Loucy (cell line): ENCODE results near the gene PREX1.

Experiments used
- H2AFZ ChIP-seq: fragments of 200-600 bp; sonication (generic); 2 replicates; pipeline ENCODE4 v1.6.0; 2016; ENCODE audit warnings: antibody characterized with exemption, mild to moderate bottlenecking, low read length, moderate library complexity
- H3F3A ChIP-seq: fragments of 200-600 bp; 2 replicates; pipeline ENCODE4 v1.6.0; 2016; ENCODE audit warnings: antibody characterized with exemption, low read depth, mild to moderate bottlenecking
- H3K27me3 ChIP-seq: fragments of 200-600 bp; sonication (generic); 2 replicates; pipeline ENCODE4 v1.6.1; 2014; ENCODE audit warnings: low read length, mild to moderate bottlenecking; ENCODE audit not compliant: insufficient read depth, poor library complexity, severe bottlenecking
- H3K36me3 ChIP-seq: fragments of 200-600 bp; sonication (generic); 2 replicates; pipeline ENCODE4 v1.6.1; 2016; ENCODE audit warnings: low read length; ENCODE audit not compliant: insufficient read depth
- H3K4me1 ChIP-seq: fragments of 200-600 bp; sonication (generic); 2 replicates; pipeline ENCODE4 v1.5.1; 2014; ENCODE audit warnings: low read length, mild to moderate bottlenecking; ENCODE audit not compliant: insufficient read depth, poor library complexity, severe bottlenecking
- H3K4me2 ChIP-seq: fragments of 200-600 bp; sonication (generic); 2 replicates; pipeline ENCODE4 v1.6.0; 2014; ENCODE audit warnings: antibody characterized with exemption, low read length, low read depth, mild to moderate bottlenecking; ENCODE audit not compliant: poor library complexity, severe bottlenecking
- H3K4me3 ChIP-seq: fragments of 200-600 bp; sonication (generic); 2 replicates; pipeline ENCODE4 v1.5.1; 2014; ENCODE audit warnings: low read length, mild to moderate bottlenecking, mixed read lengths; ENCODE audit not compliant: poor library complexity, severe bottlenecking
- H3K79me2 ChIP-seq: fragments of 200-600 bp; sonication (generic); 2 replicates; pipeline ENCODE4 v1.6.1; 2014; ENCODE audit warnings: low read length; ENCODE audit not compliant: insufficient read depth
- H3K9ac ChIP-seq: fragments of 200-600 bp; sonication (generic); 2 replicates; pipeline ENCODE4 v1.6.0; 2014; ENCODE audit warnings: mild to moderate bottlenecking, low read depth, low read length, moderate library complexity; ENCODE audit not compliant: poor library complexity, severe bottlenecking
- H3K9me2 ChIP-seq: fragments of 200-600 bp; sonication (generic); replicated peaks from 2 replicates; pipeline ENCODE4 v1.6.1; 2016; ENCODE audit warnings: low read depth, low read length, mixed read lengths
- H3K9me3 ChIP-seq: fragments of 200-600 bp; sonication (generic); 2 replicates; pipeline ENCODE4 v1.6.1; 2014; ENCODE audit warnings: mild to moderate bottlenecking, antibody characterized with exemption, low read length, low read depth; ENCODE audit not compliant: insufficient read depth
- H4K20me1 ChIP-seq: fragments of 200-600 bp; sonication (generic); 2 replicates; pipeline ENCODE4 v1.6.0; 2014; ENCODE audit warnings: antibody characterized with exemption, low read length, mild to moderate bottlenecking; ENCODE audit not compliant: insufficient read depth, poor library complexity, severe bottlenecking
- CTCF ChIP-seq: fragments of 200-600 bp; sonication (generic); conservative IDR thresholded peaks from 2 replicates; pipeline ENCODE4 v1.5.1; 2014; ENCODE audit warnings: mild to moderate bottlenecking, antibody characterized with exemption, low read length
- EZH2phosphoT487 ChIP-seq: fragments of 200-600 bp; IDR thresholded peaks from 2 replicates; pipeline ENCODE4 v1.6.1; 2018; ENCODE audit warnings: antibody characterized with exemption, mild to moderate bottlenecking, moderate library complexity, borderline replicate concordance

Gene PREX1

DNA sequence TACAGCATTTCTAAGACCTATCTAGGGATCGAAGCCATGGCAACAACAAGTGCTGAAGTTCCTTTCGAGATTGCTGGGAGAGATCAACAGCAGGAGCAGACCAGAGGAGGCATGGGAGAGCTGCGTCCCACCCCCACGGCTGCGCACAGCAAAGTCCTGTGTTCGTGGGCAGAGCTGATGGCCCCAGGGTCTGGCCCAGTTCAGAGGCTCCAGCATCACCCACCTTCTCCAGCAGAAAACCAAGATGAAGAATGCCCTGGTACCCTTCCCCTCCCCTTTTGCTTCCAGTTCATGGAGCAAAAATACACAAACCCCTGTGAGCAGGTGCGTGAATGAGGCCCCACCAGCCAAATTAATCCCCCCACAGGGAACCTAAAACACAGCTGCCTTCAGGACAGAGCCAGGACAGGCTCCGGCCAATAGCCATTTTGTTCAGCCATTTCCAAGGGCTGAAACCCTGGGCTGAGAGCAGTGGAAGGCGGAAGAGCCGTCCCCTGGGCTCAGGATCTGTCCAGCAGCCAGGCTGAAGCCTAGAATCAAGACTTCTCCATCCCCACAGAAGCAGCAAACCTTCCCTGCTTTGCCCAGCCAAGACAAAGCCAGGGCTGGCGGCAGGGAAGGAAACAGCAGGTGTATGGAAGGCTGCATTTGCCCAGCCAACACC lies 102.8 kb downstream of the PREX1 start:
- Histone ChIP-seq H3K36me3 (peaks cover 30% of the 10 kb centered on the region; the same call in 1 of the 2 replicates), H3K4me1 (peaks cover 13% of the 10 kb centered on the region), H3K4me3 (no peak overlapping the region), H4K20me1 (no peaks in the 10 kb centered on the region), H3K79me2 (no peaks in the 10 kb centered on the region), H3K9me3 (no peaks in the 10 kb centered on the region), H3K4me2 (no peak overlapping the region), H3K9ac (no peak overlapping the region), H3K27me3 (no peaks in the 10 kb centered on the region), H3F3A (no peaks in the 10 kb centered on the region), H3K9me2 (no peaks in the 10 kb centered on the region), H2AFZ (no peak overlapping the region)
- TF ChIP-seq EZH2phosphoT487, result no peak
- no peak for TF ChIP-seq CTCF

DNA sequence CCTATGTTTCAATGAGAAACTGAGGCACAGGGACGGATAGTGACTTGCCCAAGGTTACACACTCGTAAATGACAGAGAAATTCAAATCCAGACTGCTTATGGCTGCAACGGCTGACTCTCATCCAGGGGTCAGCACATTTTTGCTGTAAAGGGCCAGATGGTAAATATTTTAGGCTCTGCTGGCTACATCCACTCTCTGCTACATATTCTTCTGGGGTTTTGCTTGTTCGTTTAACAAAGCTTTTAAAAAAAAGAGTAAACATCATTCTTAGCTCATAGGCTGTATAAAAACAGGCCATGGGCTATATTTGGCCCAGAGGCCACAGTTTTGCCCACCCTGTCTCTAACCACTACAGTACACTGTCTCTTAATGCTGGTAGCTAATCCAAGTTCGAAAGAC lies 103.4 kb downstream of the PREX1 start:
- Histone ChIP-seq H3F3A (no peaks in the 10 kb centered on the region), H4K20me1 (no peaks in the 10 kb centered on the region), H3K9ac (no peak overlapping the region), H3K9me2 (no peaks in the 10 kb centered on the region), H3K4me1 (peaks cover 19% of the 10 kb centered on the region), H2AFZ (no peak overlapping the region), H3K4me3 (no peak overlapping the region), H3K9me3 (no peaks in the 10 kb centered on the region), H3K4me2 (no peak overlapping the region), H3K27me3 (no peaks in the 10 kb centered on the region), H3K79me2 (no peaks in the 10 kb centered on the region), H3K36me3 (peaks cover 27% of the 10 kb centered on the region; the same call in 1 of the 2 replicates)
- TF ChIP-seq EZH2phosphoT487 (no peak), CTCF (no peak)

- Histone ChIP-seq H3K4me2 (no peak overlapping the region), H3K9me2 (no peaks in the 10 kb centered on the region), H3K9me3 (no peaks in the 10 kb centered on the region), H3K4me3 (no peak overlapping the region), H3K4me1 (peaks cover 26% of the 10 kb centered on the region), H3K79me2 (0 out of 2 replicates have a peak, but pooled peaks cover 2% of the 10 kb centered on the region), H3K9ac (no peak overlapping the region), H4K20me1 (peaks cover 4% of the 10 kb centered on the region), H3K36me3 (peaks cover 27% of the 10 kb centered on the region; the same call in 1 of the 2 replicates), H3F3A (no peaks in the 10 kb centered on the region), H2AFZ (no peak overlapping the region), H3K27me3 (no peaks in the 10 kb centered on the region)
- TF ChIP-seq CTCF, result no peak
- TF ChIP-seq EZH2phosphoT487, result no peak
Measured at GRCh38 chr20:48723308-48724264, 104.2 kb downstream of the PREX1 start.
